ENCODE results near the gene GDAP1L1. TPM values are rescaled to one million over a fixed set of nuclear protein-coding genes. Genes with fewer than 3 reads are reported as not detected.

Gene GDAP1L1
- total and polyA plus RNA-seq, 2 donors (not counting 3 experiments of a cell fraction or from before 2014, with no cell fraction given) = not detected

- no peak overlapping the region for H2AFZ ChIP-seq (ENCODE audit: low read depth, low read length)
- H3K27ac ChIP-seq (ENCODE audit: insufficient read depth, low read depth, low read length) = no peak overlapping the region
- no peak for DNase-seq (ENCODE audit: low read depth, low spot score)
- no peaks in the 10 kb centered on the region for H3K9me1 ChIP-seq (replicated peaks; ENCODE audit: control insufficient read depth, extremely low read depth, insufficient read depth, low read length)
- intact Hi-C loops (cut with micrococcal nuclease) = loop anchor here (10.0 kb wide), 1 partner anchor 265 kb away; no protein-coding TSS in a partner anchor
- no peak overlapping the region for H3K4me3 ChIP-seq (replicated peaks in 1 of 3; ENCODE audit: insufficient read depth in 1 of 3, low read depth in 1 of 3, low read length in 3 of 3)
- peaks cover 0 to 1% of the 10 kb centered on the region in 2 experiments for H3K36me3 ChIP-seq (ENCODE audit: control insufficient read depth in 2 of 2, extremely low read depth in 1 of 2, insufficient read depth in 2 of 2, low read length in 2 of 2)
- TF ChIP-seq MAX (IDR thresholded peaks at IDR 0.05; ENCODE audit: insufficient read depth, insufficient read length) (no peak), GATA2 (IDR thresholded peaks at IDR 0.05; ENCODE audit: insufficient read depth, insufficient read length, low read depth, low read length) (no peak), POLR2AphosphoS5 (IDR thresholded peaks at IDR 0.05; ENCODE audit: insufficient read depth, low read depth, low read length) (no peak), EZH2 (IDR thresholded peaks at IDR 0.05; ENCODE audit: borderline replicate concordance, low read depth, low read length, severe bottlenecking) (no peak), JUN (IDR thresholded peaks at IDR 0.05; ENCODE audit: borderline replicate concordance, insufficient read depth, insufficient read length, low read depth) (no peak), MYC (IDR thresholded peaks at IDR 0.05; ENCODE audit: low read depth, low read length) (no peak), FOS (IDR thresholded peaks at IDR 0.05; ENCODE audit: borderline replicate concordance, insufficient read depth, low read length) (no peak), CTCF (IDR thresholded peaks at IDR 0.05; ENCODE audit: extremely low read depth in 1 of 2, insufficient read depth in 1 of 2, low read depth in 1 of 2, low read length in 2 of 2) (no peak)
- H3K79me2 ChIP-seq (ENCODE audit: control insufficient read depth, insufficient read depth, low read length) = no peaks in the 10 kb centered on the region
- dilution Hi-C loops (cut with MboI; ENCODE audit: extremely low pct_ligation_motif_present, low sequenced_read_pairs) = no loop called here
- H3K4me1 ChIP-seq (ENCODE audit: control insufficient read depth, extremely low read depth, insufficient read depth, low read length) = no peaks in the 10 kb centered on the region
- H3K9me3 ChIP-seq (replicated peaks; ENCODE audit: control insufficient read depth, insufficient read depth, low read length) = no peaks in the 10 kb centered on the region
- BruUV-seq (replicated peaks) = no TSS peak
- H4K20me1 ChIP-seq (replicated peaks; ENCODE audit: control insufficient read depth, extremely low read depth, insufficient read depth, low read length) = no peaks in the 10 kb centered on the region
- POLR2A ChIA-PET = no interaction called here
- no peak overlapping the region for H3K4me2 ChIP-seq (ENCODE audit: insufficient read depth, low read length)
- CTCF ChIA-PET = interaction anchor here (1.3 to 9.7 kb wide), 4 partner anchors 81 to 242 kb away, joined by 3 to 199 read pairs (median 29); partner anchors contain the start of gene FITM2
- no peaks in the 10 kb centered on the region for H3K27me3 ChIP-seq (ENCODE audit: control insufficient read depth in 2 of 2, insufficient read depth in 2 of 2, low read length in 2 of 2)
- H3K9ac ChIP-seq (replicated peaks; ENCODE audit: extremely low read depth, insufficient read depth, low read length) = no peak overlapping the region
- FAIRE-seq = no peak
Observed at GRCh38 chr20:44219791-44220190, 27.3 kb upstream of the GDAP1L1 start.
